H1 (cell line): ENCODE results near the gene ANKRD36C. TPM values are rescaled to one million over a fixed set of nuclear protein-coding genes. Genes with fewer than 3 reads are reported as not detected.

Experiments
- CTCF ChIA-PET: fragments of 300-600 bp; sonication (Branson Sonifier 250); formaldehyde crosslinking; loops from one replicate; lab custom pipeline; 2021; ENCODE audit not compliant: partially characterized antibody; lab: Charles Lee
- POLR2A ChIA-PET: fragments of 300-600 bp; sonication (Branson Sonifier 250); formaldehyde crosslinking; loops from one replicate; lab custom pipeline; 2021; ENCODE audit warnings: inconsistent platforms; ENCODE audit not compliant: partially characterized antibody; lab: Charles Lee
- DNase-seq, 2 experiments: peaks; one replicate each; pipeline versions ENCODE4 v3.0.0 to v3.0.0-alpha.2; 2010 to 2022; ENCODE audit warnings: low spot score in 2 of 2, low read depth in 1 of 2, mixed read lengths in 1 of 2
- FAIRE-seq: peaks from 2 replicates; lab custom pipeline; 2011; peaks lifted over from hg19 to GRCh38; lab: Jason Lieb, UNC
- H2AFZ ChIP-seq: 2 replicates; pipeline ENCODE4 v1.8.1; 2012; ENCODE audit warnings: low read length, inconsistent platforms
- H2AK5ac ChIP-seq: 2 replicates; pipeline ENCODE4 v1.6.1; 2013; ENCODE audit warnings: low read depth, low read length
- H2BK120ac ChIP-seq: replicated peaks from 2 replicates; pipeline ENCODE3; 2013; ENCODE audit warnings: low read depth, low read length, inconsistent platforms
- H2BK12ac ChIP-seq: 2 replicates; pipeline ENCODE4 v1.6.1; 2013; ENCODE audit warnings: low read depth, low read length
- H2BK15ac ChIP-seq: 2 replicates; pipeline ENCODE4 v1.6.1; 2013; ENCODE audit warnings: low read length
- H2BK20ac ChIP-seq: 2 replicates; pipeline ENCODE4 v1.6.1; 2013; ENCODE audit warnings: low read length
- H2BK5ac ChIP-seq: 2 replicates; pipeline ENCODE4 v1.6.1; 2013; ENCODE audit warnings: low read depth, low read length
- H3K14ac ChIP-seq: 2 replicates; pipeline ENCODE4 v1.6.1; 2013; ENCODE audit warnings: inconsistent platforms; ENCODE audit not compliant: insufficient read length
- H3K18ac ChIP-seq: 2 replicates; pipeline ENCODE4 v1.6.1; 2013; ENCODE audit warnings: low read length; ENCODE audit errors: extremely low read depth
- H3K23ac ChIP-seq: 2 replicates; pipeline ENCODE4 v1.6.1; 2013; ENCODE audit warnings: inconsistent platforms; ENCODE audit not compliant: insufficient read length
- H3K23me2 ChIP-seq: 2 replicates; pipeline ENCODE4 v1.6.1; 2013; ENCODE audit warnings: low read depth, low read length
- H3K27ac ChIP-seq: 2 replicates; pipeline ENCODE4 v1.6.1; 2011; ENCODE audit warnings: low read depth, low read length, inconsistent platforms
- H3K27me3 ChIP-seq, 4 experiments: replicated peaks in 1 of 4; 1 replicate in 1 of 4; 2 replicates in 3 of 4; pipeline versions ENCODE4 v1.6.1 to v1.8.1; 2011 to 2013; ENCODE audit warnings: low read length in 3 of 4, mild to moderate bottlenecking in 3 of 4, inconsistent platforms in 2 of 4, mixed read lengths in 2 of 4, moderate library complexity in 1 of 4; ENCODE audit not compliant: control insufficient read depth in 3 of 4, insufficient read depth in 3 of 4; ENCODE audit errors: extremely low read depth in 1 of 4
- H3K36me3 ChIP-seq, 4 experiments: 2 replicates each; pipeline versions ENCODE4 v1.6.1 to v1.8.1; 2011 to 2013; ENCODE audit warnings: mild to moderate bottlenecking in 4 of 4, low read length in 3 of 4, moderate library complexity in 2 of 4, control low read depth in 1 of 4, inconsistent platforms in 1 of 4; ENCODE audit not compliant: insufficient read depth in 4 of 4, control insufficient read depth in 2 of 4
- H3K4ac ChIP-seq: replicated peaks from 2 replicates; pipeline ENCODE3; 2013; ENCODE audit warnings: low read length, low read depth, mixed read lengths, inconsistent platforms; ENCODE audit not compliant: insufficient read length
- H3K4me1 ChIP-seq, 4 experiments: replicated peaks in 1 of 4; 1 replicate in 1 of 4; 2 replicates in 3 of 4; pipeline versions ENCODE4 v1.6.1 to v1.8.1; 2011 to 2013; ENCODE audit warnings: low read length in 3 of 4, inconsistent platforms in 2 of 4, mixed read lengths in 1 of 4; ENCODE audit not compliant: insufficient read depth in 4 of 4, control insufficient read depth in 3 of 4
- H3K4me2 ChIP-seq, 2 experiments: 2 replicates each; pipeline versions ENCODE4 v1.6.1 to v1.8.1; 2011 to 2013; ENCODE audit warnings: low read depth in 2 of 2, low read length in 2 of 2, control low read depth in 1 of 2, inconsistent platforms in 1 of 2, mild to moderate bottlenecking in 1 of 2; ENCODE audit not compliant: insufficient read depth in 1 of 2
- H3K4me3 ChIP-seq, 4 experiments: fragments of 200-600, 300-600 bp in 1 of 4; sonication (generic), shearing (Covaris generic), sonication (Bioruptor Twin) in 1 of 4; 2 replicates each; pipeline versions ENCODE4 v1.5.1 to v1.8.1; 2011 to 2016; ENCODE audit warnings: low read length in 4 of 4, low read depth in 3 of 4, control low read depth in 2 of 4, inconsistent platforms in 2 of 4, mild to moderate bottlenecking in 2 of 4, mixed read lengths in 1 of 4, moderate library complexity in 1 of 4; ENCODE audit not compliant: insufficient read depth in 2 of 4; ENCODE audit errors: extremely low read depth in 1 of 4
- H3K56ac ChIP-seq: replicated peaks from 2 replicates; pipeline ENCODE3; 2013; ENCODE audit warnings: low read depth, mild to moderate bottlenecking, mixed read lengths, low read length, inconsistent platforms; ENCODE audit not compliant: insufficient read length
- H3K79me1 ChIP-seq: 2 replicates; pipeline ENCODE4 v1.6.1; 2013; ENCODE audit warnings: low read depth, low read length, control low read depth
- H3K79me2 ChIP-seq, 2 experiments: 2 replicates each; pipeline versions ENCODE4 v1.6.1 to v1.8.1; 2012 to 2013; ENCODE audit warnings: low read length in 2 of 2, mild to moderate bottlenecking in 2 of 2, inconsistent platforms in 1 of 2; ENCODE audit not compliant: insufficient read depth in 2 of 2, control insufficient read depth in 1 of 2
- H3K9ac ChIP-seq, 4 experiments: replicated peaks in 1 of 4; 1 replicate in 1 of 4; 2 replicates in 3 of 4; pipeline versions ENCODE4 v1.6.1 to v1.8.1; 2011 to 2013; ENCODE audit warnings: low read depth in 3 of 4, low read length in 3 of 4, control low read depth in 2 of 4, mild to moderate bottlenecking in 2 of 4, moderate library complexity in 2 of 4, inconsistent platforms in 1 of 4; ENCODE audit errors: extremely low read depth in 1 of 4
- H3K9me3 ChIP-seq, 2 experiments: 2 replicates each; pipeline versions ENCODE4 v1.6.1 to v1.8.1; 2012 to 2013; ENCODE audit warnings: mild to moderate bottlenecking in 2 of 2, moderate library complexity in 2 of 2, control low read depth in 1 of 2, inconsistent platforms in 1 of 2, low read depth in 1 of 2, low read length in 1 of 2, mixed read lengths in 1 of 2; ENCODE audit not compliant: insufficient read depth in 2 of 2
- H4K20me1 ChIP-seq, 2 experiments: replicated peaks in 1 of 2; 2 replicates each; pipeline versions ENCODE3 to v1.8.1; 2011 to 2013; ENCODE audit warnings: inconsistent platforms in 2 of 2, low read length in 2 of 2, mild to moderate bottlenecking in 1 of 2; ENCODE audit not compliant: insufficient read depth in 2 of 2, control insufficient read depth in 1 of 2
- H4K5ac ChIP-seq: 2 replicates; pipeline ENCODE4 v1.6.1; 2013; ENCODE audit warnings: low read length, low read depth, mixed read lengths, inconsistent platforms; ENCODE audit not compliant: insufficient read length
- H4K8ac ChIP-seq: 2 replicates; pipeline ENCODE4 v1.8.0; 2013; ENCODE audit warnings: mild to moderate bottlenecking, moderate library complexity, low read length, inconsistent platforms; ENCODE audit not compliant: insufficient read depth; ENCODE audit errors: extremely low read depth
- H4K91ac ChIP-seq: replicated peaks from 2 replicates; pipeline ENCODE3; 2013; ENCODE audit warnings: low read length, mixed read lengths, inconsistent platforms; ENCODE audit not compliant: insufficient read length
- BCL11A ChIP-seq, 2 experiments: IDR thresholded peaks; one replicate each; pipeline ENCODE4 v1.6.1; 2011; ENCODE audit warnings: low read depth in 2 of 2, low read length in 2 of 2, mild to moderate bottlenecking in 2 of 2
- CTBP2 ChIP-seq: IDR thresholded peaks from 2 replicates; pipeline ENCODE4 v1.7.0; 2011; ENCODE audit warnings: borderline replicate concordance, mild to moderate bottlenecking, moderate library complexity, mixed read lengths, low read length; ENCODE audit not compliant: insufficient read depth, insufficient read length
- FOSL1 ChIP-seq: IDR thresholded peaks from 2 replicates; pipeline ENCODE4 v1.6.1; 2011; ENCODE audit warnings: mild to moderate bottlenecking, low read depth, low read length, moderate library complexity; ENCODE audit not compliant: insufficient read depth
- RAD21 ChIP-seq, 2 experiments: IDR thresholded peaks in 1 of 2; conservative IDR thresholded peaks in 1 of 2; 2 replicates each; pipeline ENCODE4 v1.6.1; 2011; ENCODE audit warnings: low read depth in 2 of 2, low read length in 2 of 2, improper control_type of control experiment in 1 of 2, inconsistent platforms in 1 of 2, mild to moderate bottlenecking in 1 of 2, moderate library complexity in 1 of 2
- TEAD4 ChIP-seq: IDR thresholded peaks from 2 replicates; pipeline ENCODE4 v1.6.1; 2012; ENCODE audit warnings: low read depth, low read length, inconsistent platforms, mixed read lengths
- WGBS, 2 experiments: shearing (Covaris generic) in 1 of 2; methylation state at CpG; one replicate each; pipeline versions ENCODE4 v1.1.6 to v1.1.7; 2013 to 2015; ENCODE audit warnings: low lambda C conversion rate in 2 of 2, mixed read lengths in 2 of 2, inconsistent platforms in 1 of 2, low coverage in 1 of 2, missing lambda C conversion rate in 1 of 2; ENCODE audit not compliant: insufficient replicate concordance in 2 of 2, insufficient coverage in 1 of 2, insufficient read length in 1 of 2; ENCODE audit errors: extremely low coverage in 1 of 2, missing lambda C conversion rate in 1 of 2; 5-methylcytosine and 5-hydroxymethylcytosine counted together
- polyA plus RNA-seq, 7 experiments: library from polyadenylated mRNA; depleted of rRNA in 3 of 7; stranded (reverse) in 5 of 7; unstranded in 2 of 7; fragments of >200 nt in 5 of 7; fragments of 200-250 nt in 2 of 7; gene quantifications; 1 replicate in 5 of 7; 2 replicates in 1 of 7; 4 replicates in 1 of 7; pipeline versions ENCODE4 v1.2.1 to v1.2.3, GENCODE V29; 2011 to 2013; ENCODE audit warnings: missing spikeins in 2 of 7, mixed read lengths in 2 of 7
- total RNA-seq: library from RNA; stranded (reverse); fragmentation: NEBNext Ultra II Directional; extraction: Animal tissue kit (Norgen Biotek cat#: 25700); gene quantifications from 2 replicates; pipeline ENCODE4 v1.2.1, GENCODE V29; 2021
- TF ChIP-seq, protein P1 (sequence below), 3 experiments: IDR thresholded peaks; 1 replicate in 2 of 3; 2 replicates in 1 of 3; pipeline versions ENCODE4 v1.5.1 to v1.6.1; 2011; ENCODE audit warnings: low read length in 3 of 3, mild to moderate bottlenecking in 3 of 3, inconsistent platforms in 2 of 3, low read depth in 1 of 3, moderate library complexity in 1 of 3; ENCODE audit not compliant: insufficient read depth in 1 of 3; ENCODE audit errors: control extremely low read depth in 1 of 3
- TF ChIP-seq, protein P2 (sequence below): IDR thresholded peaks from 2 replicates; pipeline ENCODE4 v1.6.1; 2012; ENCODE audit warnings: inconsistent platforms

The ANKRD36C gene
- total and polyA plus RNA-seq, 2 of the 8 experiments (the other 6 are each of a cell fraction or from before 2014, with no cell fraction given), result 1.1 to 7.3 TPM

DNA sequence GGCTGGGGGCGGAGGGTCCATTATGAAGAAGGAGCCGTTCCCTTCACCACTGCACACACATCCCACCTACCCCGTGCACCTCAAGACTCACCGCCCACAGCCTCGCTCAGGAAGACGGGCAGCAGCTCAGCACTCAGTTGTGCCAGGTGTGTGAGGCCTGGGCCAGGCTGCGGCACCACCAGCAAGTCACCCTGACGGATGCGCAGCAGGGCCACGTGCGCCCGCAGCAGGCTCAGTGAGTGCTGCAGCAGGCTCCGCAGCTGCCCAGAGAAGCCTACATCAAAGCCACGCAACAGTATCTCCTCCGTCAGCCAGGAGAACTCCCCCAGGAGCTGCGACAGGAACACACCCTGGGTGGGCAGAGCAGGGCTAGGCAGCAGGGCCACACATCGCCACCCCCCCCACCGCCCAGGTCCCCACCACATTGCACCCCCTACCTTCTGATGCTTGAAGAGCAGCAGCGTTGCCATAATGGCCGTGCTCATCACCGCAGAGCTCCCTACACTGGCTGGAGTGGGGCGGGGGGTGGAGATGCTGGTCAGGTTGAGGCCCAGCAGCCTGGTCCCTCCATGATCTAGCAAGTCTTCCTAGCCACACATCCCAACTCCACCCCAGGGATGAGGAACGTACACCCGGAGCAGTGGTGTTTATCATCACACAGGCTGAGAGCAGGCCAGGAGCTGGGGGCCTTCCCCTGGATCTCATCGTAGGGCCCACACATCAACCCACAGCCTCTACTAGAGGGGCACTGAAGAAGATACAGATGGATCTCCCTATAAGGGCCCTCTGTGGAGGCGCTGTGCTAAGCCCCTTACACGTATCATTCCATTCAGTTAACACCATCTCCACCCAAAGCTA is 32.9 kb upstream of the ANKRD36C start:
- Histone ChIP-seq H4K8ac (no peak overlapping the region), H3K36me3 (no peaks in the 10 kb centered on the region), H2BK20ac (no peak overlapping the region), H2AFZ (no peak overlapping the region), H3K23me2 (no peaks in the 10 kb centered on the region), H3K79me1 (no peaks in the 10 kb centered on the region), H3K27ac (no peak overlapping the region), H3K23ac (no peak overlapping the region), H3K79me2 (no peaks in the 10 kb centered on the region), H3K14ac (no peak overlapping the region), H3K4me2 (no peak overlapping the region), H2AK5ac (no peak overlapping the region), H3K4me1 (no peaks in the 10 kb centered on the region), H2BK12ac (no peak overlapping the region), H3K18ac (no peak overlapping the region), H3K4me3 (no peak overlapping the region), H2BK15ac (no peak overlapping the region), H3K4ac (no peak overlapping the region), H4K5ac (no peak overlapping the region), H3K9ac (no peak overlapping the region), H4K20me1 (no peaks in the 10 kb centered on the region), H3K27me3 (no peaks in the 10 kb centered on the region), H3K56ac (no peak overlapping the region), H3K9me3 (no peaks in the 10 kb centered on the region), H2BK5ac (no peak overlapping the region), H4K91ac (no peak overlapping the region), H2BK120ac (no peak overlapping the region)
- 82% methylated on average over 25 of the region's 27 CpGs; no CpG with 5 or more reads in 1 of the 2 experiments for WGBS, 2 experiments
- ChIA-PET POLR2A (no interaction called here), CTCF (interaction anchor here (0.9 to 4.6 kb wide), 8 partner anchors 68 to 242 kb away, joined by 3 to 40 read pairs (median 4); partner anchors contain the start of gene ASTL)
- DNase-seq, result no peak
- FAIRE-seq, result no peak
- TF ChIP-seq RAD21 (IDR thresholded peaks at IDR 0.05 in 1 of 2, conservative IDR thresholded peaks at IDR 0.05 in 1 of 2; ENCODE audit: low read depth in 2 of 2, low read length in 2 of 2), result 0 out of 4 replicates have a peak, but pooled peaks of 1 of the 2 experiments have one; percentile 7
- TF ChIP-seq FOSL1, result no peak
- no peak for TF ChIP-seq CTBP2
- TF ChIP-seq, protein P1, sequence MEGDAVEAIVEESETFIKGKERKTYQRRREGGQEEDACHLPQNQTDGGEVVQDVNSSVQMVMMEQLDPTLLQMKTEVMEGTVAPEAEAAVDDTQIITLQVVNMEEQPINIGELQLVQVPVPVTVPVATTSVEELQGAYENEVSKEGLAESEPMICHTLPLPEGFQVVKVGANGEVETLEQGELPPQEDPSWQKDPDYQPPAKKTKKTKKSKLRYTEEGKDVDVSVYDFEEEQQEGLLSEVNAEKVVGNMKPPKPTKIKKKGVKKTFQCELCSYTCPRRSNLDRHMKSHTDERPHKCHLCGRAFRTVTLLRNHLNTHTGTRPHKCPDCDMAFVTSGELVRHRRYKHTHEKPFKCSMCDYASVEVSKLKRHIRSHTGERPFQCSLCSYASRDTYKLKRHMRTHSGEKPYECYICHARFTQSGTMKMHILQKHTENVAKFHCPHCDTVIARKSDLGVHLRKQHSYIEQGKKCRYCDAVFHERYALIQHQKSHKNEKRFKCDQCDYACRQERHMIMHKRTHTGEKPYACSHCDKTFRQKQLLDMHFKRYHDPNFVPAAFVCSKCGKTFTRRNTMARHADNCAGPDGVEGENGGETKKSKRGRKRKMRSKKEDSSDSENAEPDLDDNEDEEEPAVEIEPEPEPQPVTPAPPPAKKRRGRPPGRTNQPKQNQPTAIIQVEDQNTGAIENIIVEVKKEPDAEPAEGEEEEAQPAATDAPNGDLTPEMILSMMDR (IDR thresholded peaks at IDR 0.05; ENCODE audit: control extremely low read depth in 1 of 3, insufficient read depth in 1 of 3, low read depth in 1 of 3, low read length in 3 of 3), result peak in 2 of 3 experiments; percentile 19 to 20; a peak in 3 of 4 replicates
- TF ChIP-seq, protein P2, sequence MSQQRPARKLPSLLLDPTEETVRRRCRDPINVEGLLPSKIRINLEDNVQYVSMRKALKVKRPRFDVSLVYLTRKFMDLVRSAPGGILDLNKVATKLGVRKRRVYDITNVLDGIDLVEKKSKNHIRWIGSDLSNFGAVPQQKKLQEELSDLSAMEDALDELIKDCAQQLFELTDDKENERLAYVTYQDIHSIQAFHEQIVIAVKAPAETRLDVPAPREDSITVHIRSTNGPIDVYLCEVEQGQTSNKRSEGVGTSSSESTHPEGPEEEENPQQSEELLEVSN, result no peak
- TF ChIP-seq TEAD4, result no peak
- TF ChIP-seq BCL11A (IDR thresholded peaks at IDR 0.05; ENCODE audit: low read depth in 2 of 2, low read length in 2 of 2), result no peak
